Measurements from ENCODE around the gene PHKG1. TPM values are rescaled to one million over a fixed set of nuclear protein-coding genes. Genes with fewer than 3 reads are reported as not detected.
"Not testable (repeated sequence)": the region's sequence is repeated elsewhere in the genome, so short reads cannot be mapped to it uniquely, and the experiment has no call there.

Gene PHKG1
- total and polyA plus RNA-seq, 2 donors (not counting 1 experiment from before 2014, with no cell fraction given) = 0.23 to 1.3 TPM

- DNase-seq (ENCODE audit: low read depth in 2 of 2) = no peak
- H3K9ac ChIP-seq (ENCODE audit: insufficient read depth, low read length) = no peak overlapping the region
- TF ChIP-seq, protein P1, sequence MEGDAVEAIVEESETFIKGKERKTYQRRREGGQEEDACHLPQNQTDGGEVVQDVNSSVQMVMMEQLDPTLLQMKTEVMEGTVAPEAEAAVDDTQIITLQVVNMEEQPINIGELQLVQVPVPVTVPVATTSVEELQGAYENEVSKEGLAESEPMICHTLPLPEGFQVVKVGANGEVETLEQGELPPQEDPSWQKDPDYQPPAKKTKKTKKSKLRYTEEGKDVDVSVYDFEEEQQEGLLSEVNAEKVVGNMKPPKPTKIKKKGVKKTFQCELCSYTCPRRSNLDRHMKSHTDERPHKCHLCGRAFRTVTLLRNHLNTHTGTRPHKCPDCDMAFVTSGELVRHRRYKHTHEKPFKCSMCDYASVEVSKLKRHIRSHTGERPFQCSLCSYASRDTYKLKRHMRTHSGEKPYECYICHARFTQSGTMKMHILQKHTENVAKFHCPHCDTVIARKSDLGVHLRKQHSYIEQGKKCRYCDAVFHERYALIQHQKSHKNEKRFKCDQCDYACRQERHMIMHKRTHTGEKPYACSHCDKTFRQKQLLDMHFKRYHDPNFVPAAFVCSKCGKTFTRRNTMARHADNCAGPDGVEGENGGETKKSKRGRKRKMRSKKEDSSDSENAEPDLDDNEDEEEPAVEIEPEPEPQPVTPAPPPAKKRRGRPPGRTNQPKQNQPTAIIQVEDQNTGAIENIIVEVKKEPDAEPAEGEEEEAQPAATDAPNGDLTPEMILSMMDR (conservative IDR thresholded peaks at IDR 0.05 in 1 of 2, IDR thresholded peaks at IDR 0.05 in 1 of 2; ENCODE audit: low read depth in 1 of 2, low read length in 2 of 2) = no peak
- no peak for TF ChIP-seq EZH2 (IDR thresholded peaks at IDR 0.05; ENCODE audit: low read length, missing control alignments)
- no peaks in the 10 kb centered on the region for H3K4me1 ChIP-seq (ENCODE audit: control insufficient read depth, extremely low read depth, insufficient read depth, low read length)
- H4K20me1 ChIP-seq (ENCODE audit: control insufficient read depth, extremely low read depth, insufficient read depth, low read length) = no peaks in the 10 kb centered on the region
- H3K27me3 ChIP-seq (ENCODE audit: control insufficient read depth, insufficient read depth, low read length) = no peaks in the 10 kb centered on the region
- no peak overlapping the region for H3K27ac ChIP-seq (ENCODE audit: insufficient read depth, low read length)
- no peak overlapping the region for H2AFZ ChIP-seq (ENCODE audit: low read length)
- no peaks in the 10 kb centered on the region for H3K9me3 ChIP-seq (ENCODE audit: control insufficient read depth, insufficient read depth, low read depth, low read length)
- no peaks in the 10 kb centered on the region for H3K79me2 ChIP-seq (ENCODE audit: control insufficient read depth, insufficient read depth, low read length)
- no peak overlapping the region for H3K4me3 ChIP-seq (replicated peaks in 1 of 4; ENCODE audit: control extremely low read depth in 1 of 4, insufficient read depth in 1 of 4, low read depth in 3 of 4, low read length in 4 of 4)
- H3K4me2 ChIP-seq (ENCODE audit: extremely low read depth, insufficient read depth, low read length) = no peak overlapping the region
- H3K36me3 ChIP-seq (ENCODE audit: control insufficient read depth, insufficient read depth, low read length) = no peaks in the 10 kb centered on the region
Observed at GRCh38 chr7:56040730-56041129, 52.0 kb downstream of the PHKG1 start.

DNA sequence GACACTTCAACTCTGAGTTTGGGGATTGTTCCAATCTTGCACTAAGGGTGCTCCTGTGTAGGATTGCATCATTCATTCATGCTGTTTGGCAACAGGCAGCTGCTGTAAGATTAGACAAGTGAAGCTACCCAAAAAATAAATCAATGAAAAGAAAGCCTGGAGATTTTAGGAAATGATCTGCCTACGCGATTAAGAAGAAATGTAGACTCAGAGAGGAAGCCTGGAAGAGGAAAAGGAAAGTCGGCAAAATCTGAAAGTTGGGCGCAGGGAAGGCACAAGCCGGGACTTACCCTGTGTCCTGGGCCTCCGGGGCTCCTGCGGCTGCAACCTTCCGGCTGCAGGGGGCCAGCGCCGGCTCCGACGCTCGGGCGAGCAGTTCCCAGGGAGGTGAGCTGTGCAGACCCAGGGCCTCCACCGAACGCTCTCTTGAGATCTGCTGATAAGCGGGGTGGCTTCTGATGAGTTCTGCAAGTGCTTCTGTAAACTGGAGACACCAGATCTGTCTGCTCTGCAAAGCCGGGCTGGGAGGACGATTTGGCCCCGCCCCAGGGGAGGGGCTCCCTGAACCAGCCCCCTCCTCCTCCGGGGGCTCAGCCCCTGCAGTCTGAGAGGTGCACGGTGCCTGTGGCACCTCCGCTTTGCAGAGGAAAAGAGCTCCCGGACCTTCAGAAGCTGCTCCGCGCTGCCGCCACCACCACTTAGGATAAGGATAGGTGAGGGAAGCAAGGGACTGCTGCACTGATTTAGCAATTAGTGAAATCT, 58.9 kb downstream of the PHKG1 start:
- Histone ChIP-seq H3K27ac (ENCODE audit: insufficient read depth, low read length) (no peak overlapping the region), H3K36me3 (ENCODE audit: control insufficient read depth, insufficient read depth, low read length) (no peaks in the 10 kb centered on the region), H3K4me1 (ENCODE audit: control insufficient read depth, extremely low read depth, insufficient read depth, low read length) (no peaks in the 10 kb centered on the region), H3K79me2 (ENCODE audit: control insufficient read depth, insufficient read depth, low read length) (no peaks in the 10 kb centered on the region), H3K9ac (ENCODE audit: insufficient read depth, low read length) (peak overlapping the region; percentile 37), H4K20me1 (ENCODE audit: control insufficient read depth, extremely low read depth, insufficient read depth, low read length) (no peaks in the 10 kb centered on the region), H3K27me3 (ENCODE audit: control insufficient read depth, insufficient read depth, low read length) (no peaks in the 10 kb centered on the region), H3K9me3 (ENCODE audit: control insufficient read depth, insufficient read depth, low read depth, low read length) (no peaks in the 10 kb centered on the region), H2AFZ (ENCODE audit: low read length) (peak overlapping the region; percentile 92), H3K4me3 (replicated peaks in 1 of 4; ENCODE audit: control extremely low read depth in 1 of 4, insufficient read depth in 1 of 4, low read depth in 3 of 4, low read length in 4 of 4) (peak overlapping the region; percentile 77 to 94 (median 84)), H3K4me2 (ENCODE audit: extremely low read depth, insufficient read depth, low read length) (peak overlapping the region; percentile 93)
- TF ChIP-seq, protein P1 (conservative IDR thresholded peaks at IDR 0.05 in 1 of 2, IDR thresholded peaks at IDR 0.05 in 1 of 2; ENCODE audit: low read depth in 1 of 2, low read length in 2 of 2) = peak; percentile 32 to 49
- TF ChIP-seq EZH2 (IDR thresholded peaks at IDR 0.05; ENCODE audit: low read length, missing control alignments) = no peak
- peak; percentile 67 to 86 for DNase-seq (ENCODE audit: low read depth in 2 of 2)

DNA sequence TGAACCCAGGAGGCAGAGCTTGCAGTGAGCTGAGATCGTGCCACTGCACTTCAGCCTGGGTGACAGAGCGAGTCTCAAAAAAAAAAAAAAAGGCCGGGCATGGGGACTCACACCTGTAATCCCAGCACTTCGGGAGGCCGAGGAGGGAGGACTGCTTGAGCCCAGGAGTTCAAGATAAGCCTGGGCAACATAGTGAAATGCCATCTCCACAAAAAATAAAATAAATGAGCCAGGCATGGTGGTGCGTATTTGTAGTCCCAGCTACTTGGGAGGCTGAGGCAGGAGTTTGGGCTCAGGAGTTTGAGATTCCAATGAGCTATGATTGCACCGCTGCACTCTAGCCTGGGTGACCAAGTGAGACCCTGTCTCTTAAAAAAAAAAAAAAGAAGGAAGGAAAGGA, 60.2 kb downstream of the PHKG1 start:
- H4K20me1 ChIP-seq (ENCODE audit: control insufficient read depth, extremely low read depth, insufficient read depth, low read length); H3K9ac ChIP-seq (ENCODE audit: insufficient read depth, low read length); H3K36me3 ChIP-seq (ENCODE audit: control insufficient read depth, insufficient read depth, low read length); DNase-seq (ENCODE audit: low read depth in 2 of 2); H3K27me3 ChIP-seq (ENCODE audit: control insufficient read depth, insufficient read depth, low read length); H3K9me3 ChIP-seq (ENCODE audit: control insufficient read depth, insufficient read depth, low read depth, low read length); H2AFZ ChIP-seq (ENCODE audit: low read length); H3K27ac ChIP-seq (ENCODE audit: insufficient read depth, low read length); H3K4me2 ChIP-seq (ENCODE audit: extremely low read depth, insufficient read depth, low read length); H3K4me1 ChIP-seq (ENCODE audit: control insufficient read depth, extremely low read depth, insufficient read depth, low read length); H3K79me2 ChIP-seq (ENCODE audit: control insufficient read depth, insufficient read depth, low read length): not testable (repeated sequence)
- peak overlapping the region in 1 of 4 experiments; percentile 87 for H3K4me3 ChIP-seq (replicated peaks in 1 of 4; ENCODE audit: control extremely low read depth in 1 of 4, insufficient read depth in 1 of 4, low read depth in 3 of 4, low read length in 4 of 4)

- not testable (repeated sequence) for H3K79me2 ChIP-seq (ENCODE audit: control insufficient read depth, insufficient read depth, low read length); H2AFZ ChIP-seq (ENCODE audit: low read length); H3K9ac ChIP-seq (ENCODE audit: insufficient read depth, low read length); H3K4me2 ChIP-seq (ENCODE audit: extremely low read depth, insufficient read depth, low read length); H3K27ac ChIP-seq (ENCODE audit: insufficient read depth, low read length); H3K9me3 ChIP-seq (ENCODE audit: control insufficient read depth, insufficient read depth, low read depth, low read length); H3K4me1 ChIP-seq (ENCODE audit: control insufficient read depth, extremely low read depth, insufficient read depth, low read length); H3K27me3 ChIP-seq (ENCODE audit: control insufficient read depth, insufficient read depth, low read length); H4K20me1 ChIP-seq (ENCODE audit: control insufficient read depth, extremely low read depth, insufficient read depth, low read length); DNase-seq (ENCODE audit: low read depth in 2 of 2); H3K36me3 ChIP-seq (ENCODE audit: control insufficient read depth, insufficient read depth, low read length)
- H3K4me3 ChIP-seq (replicated peaks in 1 of 4; ENCODE audit: control extremely low read depth in 1 of 4, insufficient read depth in 1 of 4, low read depth in 3 of 4, low read length in 4 of 4) = peak overlapping the region in 1 of 4 experiments; percentile 1
Observed at GRCh38 chr7:56031556-56031955, 61.2 kb downstream of the PHKG1 start.

Data from fibroblast of lung (primary cell).